ENCODE results near the gene RELN.

The RELN gene

DNA sequence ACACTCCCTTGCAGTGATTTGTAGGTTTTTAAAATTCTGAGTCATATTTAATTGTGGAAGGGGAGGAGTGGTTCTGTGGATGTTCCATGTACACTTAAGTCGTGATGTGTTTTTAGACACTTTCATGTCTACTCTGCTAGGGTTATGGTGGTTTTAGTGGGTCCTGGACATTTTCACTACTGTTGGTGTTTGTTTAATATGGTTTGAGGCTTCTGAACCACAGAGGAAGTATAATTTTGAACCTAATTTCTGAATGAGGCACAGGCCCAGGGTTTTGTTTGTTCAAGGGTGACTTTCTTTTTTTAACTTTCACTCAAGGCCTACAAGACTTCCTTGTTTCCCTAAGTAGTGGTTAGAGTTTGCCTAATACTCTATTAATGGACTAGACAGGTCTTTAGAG lies 556.7 kb downstream of the RELN start:
- TF ChIP-seq, protein P1, sequence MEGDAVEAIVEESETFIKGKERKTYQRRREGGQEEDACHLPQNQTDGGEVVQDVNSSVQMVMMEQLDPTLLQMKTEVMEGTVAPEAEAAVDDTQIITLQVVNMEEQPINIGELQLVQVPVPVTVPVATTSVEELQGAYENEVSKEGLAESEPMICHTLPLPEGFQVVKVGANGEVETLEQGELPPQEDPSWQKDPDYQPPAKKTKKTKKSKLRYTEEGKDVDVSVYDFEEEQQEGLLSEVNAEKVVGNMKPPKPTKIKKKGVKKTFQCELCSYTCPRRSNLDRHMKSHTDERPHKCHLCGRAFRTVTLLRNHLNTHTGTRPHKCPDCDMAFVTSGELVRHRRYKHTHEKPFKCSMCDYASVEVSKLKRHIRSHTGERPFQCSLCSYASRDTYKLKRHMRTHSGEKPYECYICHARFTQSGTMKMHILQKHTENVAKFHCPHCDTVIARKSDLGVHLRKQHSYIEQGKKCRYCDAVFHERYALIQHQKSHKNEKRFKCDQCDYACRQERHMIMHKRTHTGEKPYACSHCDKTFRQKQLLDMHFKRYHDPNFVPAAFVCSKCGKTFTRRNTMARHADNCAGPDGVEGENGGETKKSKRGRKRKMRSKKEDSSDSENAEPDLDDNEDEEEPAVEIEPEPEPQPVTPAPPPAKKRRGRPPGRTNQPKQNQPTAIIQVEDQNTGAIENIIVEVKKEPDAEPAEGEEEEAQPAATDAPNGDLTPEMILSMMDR (IDR thresholded peaks at IDR 0.05; ENCODE audit: low read depth, low read length) = no peak
- H3K4me3 ChIP-seq (ENCODE audit: low read depth, low read length) = no peak overlapping the region
- no peak for DNase-seq (ENCODE audit: low read depth, low spot score)
- in situ Hi-C loops (cut with HindIII; ENCODE audit: low sequenced_read_pairs) = no loop called here

DNA sequence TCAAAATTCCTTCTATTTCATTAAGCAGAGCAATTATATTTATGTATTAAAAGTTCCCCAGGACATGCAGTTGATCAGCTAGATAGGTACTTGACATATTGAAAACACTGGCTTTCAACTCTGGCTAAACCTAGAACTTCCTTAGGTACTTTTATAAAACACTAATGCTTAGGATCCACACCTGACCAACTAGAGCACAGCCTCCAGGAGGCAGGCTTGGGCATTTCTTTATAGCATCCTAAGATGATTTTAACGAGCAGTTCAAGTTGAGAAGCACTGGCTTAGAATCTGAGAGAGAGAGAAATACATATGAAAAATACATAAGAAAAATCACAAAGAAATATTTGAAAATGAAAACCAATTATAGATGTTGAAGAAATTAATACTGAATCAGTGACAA lies 564.3 kb downstream of the RELN start:
- TF ChIP-seq, protein P1 (IDR thresholded peaks at IDR 0.05; ENCODE audit: low read depth, low read length) = no peak
- no peak overlapping the region for H3K4me3 ChIP-seq (ENCODE audit: low read depth, low read length)
- no peak for DNase-seq (ENCODE audit: low read depth, low spot score)
- in situ Hi-C loops (cut with HindIII; ENCODE audit: low sequenced_read_pairs) = no loop called here

DNA sequence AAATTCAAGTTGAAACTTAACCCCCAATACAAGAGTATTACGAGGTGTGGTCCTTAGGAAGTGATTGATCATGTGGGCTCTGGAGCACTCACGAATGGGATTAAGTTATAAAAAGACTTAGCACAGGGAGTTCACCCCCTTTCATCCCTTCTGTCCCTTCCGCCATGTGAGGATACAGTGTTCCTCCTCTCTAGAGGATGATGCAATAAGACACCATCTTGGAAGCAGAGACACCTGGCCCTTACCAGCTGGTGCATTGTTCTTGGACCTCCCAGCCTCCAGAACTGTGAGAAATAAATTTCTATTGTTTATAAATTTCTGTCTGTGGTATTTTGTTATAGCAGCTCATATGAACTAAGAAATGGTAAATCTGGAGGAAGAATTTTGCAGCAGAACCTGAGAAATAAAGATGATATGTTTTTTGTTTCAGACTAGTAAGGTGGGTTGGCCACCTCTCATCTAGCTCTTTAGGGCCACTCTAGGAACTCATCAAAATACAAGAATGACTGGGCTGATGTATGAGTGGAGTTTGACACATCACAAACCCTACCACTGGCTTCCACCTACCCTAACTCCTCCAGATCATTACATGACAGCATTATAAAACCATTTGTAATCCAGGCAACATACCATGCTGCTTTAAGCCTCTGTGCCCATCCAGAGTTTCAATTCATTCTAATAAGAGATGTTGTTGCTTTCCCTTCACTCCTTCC lies 565.8 kb downstream of the RELN start:
- H3K4me3 ChIP-seq (ENCODE audit: low read depth, low read length) = no peak overlapping the region
- TF ChIP-seq, protein P1 (IDR thresholded peaks at IDR 0.05; ENCODE audit: low read depth, low read length) = no peak
- no peak for DNase-seq (ENCODE audit: low read depth, low spot score)
- in situ Hi-C loops (cut with HindIII; ENCODE audit: low sequenced_read_pairs) = no loop called here

All from astrocyte of the spinal cord (primary cell).